K562 (cell line): Measurements from ENCODE around the gene BAD. TPM values are rescaled to one million over a fixed set of nuclear protein-coding genes. Genes with fewer than 3 reads are reported as not detected.

Experiments
- ATAC-seq: fragments of 200-7000 bp; cut with Tn5 transposase; 3 replicates; pipeline ENCODE4 v1.9.1; 2020; ENCODE audit warnings: moderate library complexity
- BruUV-seq: library from RNA; stranded (reverse); fragments of 400-500 nt; replicated peaks from 2 replicates; lab custom pipeline; 2021; lab: Mats Ljungman, UMichigan
- CTCF ChIA-PET: fragments of 300-600 bp; formaldehyde crosslinking; extraction: SDS; loops from one replicate; lab custom pipeline; 2021; ENCODE audit warnings: low intra/inter-chr PET ratio; lab: Yijun Ruan, JAX
- POLR2A ChIA-PET: fragments of 300-600, 350-650 bp; sonication (Branson Sonifier 250); formaldehyde crosslinking; extraction: SDS; loops from one replicate; lab custom pipeline; 2021; ENCODE audit warnings: antibody characterized with exemption, inconsistent platforms; lab: Yijun Ruan, JAX
- DNase-seq, 4 experiments: peaks; one replicate each; pipeline versions ENCODE4 v3.0.0 to v3.0.0-alpha.2; 2011 to 2018; ENCODE audit warnings: low spot score in 3 of 4, mixed read lengths in 3 of 4; ENCODE audit errors: extremely low read depth in 1 of 4
- FAIRE-seq: peaks from 2 replicates; lab custom pipeline; 2011; peaks lifted over from hg19 to GRCh38; lab: Jason Lieb, UNC
- H2AFZ ChIP-seq: 2 replicates; pipeline ENCODE4 v1.6.0; 2011; ENCODE audit warnings: low read depth, low read length, control low read depth, inconsistent platforms
- H3K27ac ChIP-seq: fragments of 200-600 bp; 3 replicates; pipeline ENCODE4 v1.8.0; 2011; ENCODE audit warnings: low read depth, mild to moderate bottlenecking, control low read depth, inconsistent platforms, low read length, moderate library complexity, mixed read lengths; ENCODE audit errors: extremely low read depth
- H3K27me3 ChIP-seq, 2 experiments: fragments of 300-600 bp in 1 of 2; 2 replicates in 1 of 2; 3 replicates in 1 of 2; pipeline versions ENCODE4 v1.6.0 to v1.8.0; 2011; ENCODE audit warnings: inconsistent platforms in 2 of 2, low read length in 2 of 2, mild to moderate bottlenecking in 1 of 2, mixed read lengths in 1 of 2, moderate library complexity in 1 of 2; ENCODE audit not compliant: control insufficient read depth in 2 of 2, insufficient read depth in 2 of 2
- H3K36me3 ChIP-seq: fragments of 300-600 bp; 3 replicates; pipeline ENCODE4 v1.8.0; 2011; ENCODE audit warnings: mild to moderate bottlenecking, low read length, inconsistent platforms; ENCODE audit not compliant: control insufficient read depth, insufficient read depth
- H3K4me1 ChIP-seq, 2 experiments: fragments of 200-600 bp in 1 of 2; replicated peaks in 1 of 2; 2 replicates in 1 of 2; 3 replicates in 1 of 2; pipeline versions ENCODE4 v1.5.1 to v1.8.0; 2011; ENCODE audit warnings: inconsistent platforms in 2 of 2, low read length in 2 of 2, mild to moderate bottlenecking in 1 of 2, mixed read lengths in 1 of 2, moderate library complexity in 1 of 2; ENCODE audit not compliant: control insufficient read depth in 2 of 2, insufficient read depth in 2 of 2
- H3K4me2 ChIP-seq: 2 replicates; pipeline ENCODE4 v1.6.1; 2011; ENCODE audit warnings: low read length, control low read depth, inconsistent platforms, mixed read lengths; ENCODE audit not compliant: insufficient read depth
- H3K4me3 ChIP-seq: fragments of 200-600 bp; sonication (generic), shearing (Covaris generic); 2 replicates; pipeline ENCODE4 v1.5.1; 2016; ENCODE audit warnings: control low read depth, inconsistent platforms
- H3K79me2 ChIP-seq: fragments of 200-600 bp; 3 replicates; pipeline ENCODE4 v1.8.0; 2011; ENCODE audit warnings: low read length, inconsistent platforms; ENCODE audit not compliant: control insufficient read depth, insufficient read depth
- H3K9ac ChIP-seq, 2 experiments: 2 replicates each; pipeline versions ENCODE4 v1.6.0 to v1.6.1; 2011; ENCODE audit warnings: low read depth in 2 of 2, low read length in 2 of 2, control low read depth in 1 of 2, inconsistent platforms in 1 of 2, mild to moderate bottlenecking in 1 of 2, mixed read lengths in 1 of 2; ENCODE audit not compliant: insufficient read depth in 1 of 2
- H3K9me1 ChIP-seq: one replicate; pipeline ENCODE4 v1.6.0; 2011; ENCODE audit warnings: inconsistent platforms, mild to moderate bottlenecking, low read length, moderate library complexity; ENCODE audit not compliant: control insufficient read depth, insufficient read depth
- H3K9me3 ChIP-seq: replicated peaks from 2 replicates; pipeline ENCODE4 v1.5.1; 2011; ENCODE audit warnings: low read depth, low read length, inconsistent platforms; ENCODE audit not compliant: control insufficient read depth, insufficient read depth
- H4K20me1 ChIP-seq: replicated peaks from 2 replicates; pipeline ENCODE4 v1.6.1; 2011; ENCODE audit warnings: low read length, inconsistent platforms, mixed read lengths; ENCODE audit not compliant: control insufficient read depth, insufficient read depth
- CBX3 ChIP-seq, 2 experiments: IDR thresholded peaks; 1 replicate in 1 of 2; 2 replicates in 1 of 2; pipeline ENCODE4 v1.6.1; 2012; ENCODE audit warnings: inconsistent platforms in 2 of 2, low read length in 2 of 2, borderline replicate concordance in 1 of 2, control low read depth in 1 of 2
- KAT7 ChIP-seq: sonication (generic); formaldehyde crosslinking; IDR thresholded peaks from 2 replicates; pipeline ENCODE4 v1.8.0; 2022; ENCODE audit warnings: missing genetic modification reagents, mild to moderate bottlenecking, borderline replicate concordance
- PHB2 ChIP-seq: fragments of 450-650 bp; IDR thresholded peaks from 2 replicates; pipeline ENCODE4 v1.6.1; 2017; ENCODE audit warnings: low read depth
- POLR2G ChIP-seq: fragments of 200-400 bp; formaldehyde crosslinking; IDR thresholded peaks from 2 replicates; pipeline ENCODE4 v1.6.1; 2017; ENCODE audit warnings: low read depth, mild to moderate bottlenecking, antibody characterized with exemption, low read length, moderate library complexity
- TAF1 ChIP-seq: IDR thresholded peaks from 2 replicates; pipeline ENCODE4 v1.6.1; 2011; ENCODE audit warnings: mild to moderate bottlenecking, low read length, moderate library complexity; ENCODE audit not compliant: insufficient read depth, control insufficient read depth, severe bottlenecking; ENCODE audit errors: extremely low read depth
- TAL1 ChIP-seq: fragments of 450-650 bp; IDR thresholded peaks from 2 replicates; pipeline ENCODE4 v1.6.1; 2016; ENCODE audit warnings: mild to moderate bottlenecking
- ZC3H11A ChIP-seq: IDR thresholded peaks from 2 replicates; pipeline ENCODE4 v1.6.1; 2012; ENCODE audit warnings: low read depth, low read length, improper control_type of control experiment
- WGBS: fragments of 100-300 bp; shearing (Covaris generic); methylation state at CpG from one replicate; pipeline ENCODE4 v1.1.6; 2016; ENCODE audit warnings: low coverage, mixed read lengths; ENCODE audit not compliant: insufficient coverage; ENCODE audit errors: missing lambda C conversion rate; 5-methylcytosine and 5-hydroxymethylcytosine counted together
- in situ Hi-C: fragments of 300-500 bp; cut with MboI; formaldehyde crosslinking; loops from 4 replicates; pipeline ENCODE4 v1.15.0; 2018; ENCODE audit warnings: inconsistent platforms, mixed read lengths
- intact Hi-C: fragments of 100-400 bp; cut with micrococcal nuclease; formaldehyde crosslinking; loops from 2 replicates; pipeline ENCODE4 v1.14.2; 2022
- polyA plus RNA-seq, 8 experiments: library from polyadenylated mRNA; depleted of rRNA in 4 of 8; stranded (reverse) in 5 of 8; unstranded in 3 of 8; fragments of >200 nt; fragmentation: Nextera tagmentation in 2 of 8; fragmentation: Illumina TruSeq in 1 of 8; extraction: Ambion mirVana in 2 of 8; extraction: Trizol in 1 of 8; gene quantifications; 2 replicates each; pipeline versions ENCODE4 v1.2.1 to v1.2.3, GENCODE V29; 2011 to 2014; ENCODE audit warnings: inconsistent platforms in 1 of 8, missing spikeins in 1 of 8
- total RNA-seq, 7 experiments: library from RNA; depleted of rRNA in 6 of 7; stranded (reverse); fragments of >200 nt in 6 of 7; fragmentation: Illumina TruSeq in 2 of 7; extraction: Trizol in 2 of 7; gene quantifications; 2 replicates each; pipeline versions ENCODE4 v1.2.1 to v1.2.3, GENCODE V29; 2011 to 2021; ENCODE audit warnings: low replicate concordance in 1 of 7
- TF ChIP-seq, protein P1 (sequence below), 2 experiments: IDR thresholded peaks in 1 of 2; conservative IDR thresholded peaks in 1 of 2; 2 replicates each; pipeline ENCODE4 v1.6.1; 2016; ENCODE audit warnings: low read depth in 2 of 2, mild to moderate bottlenecking in 1 of 2, missing compliant biosample characterization in 1 of 2, missing genetic modification characterization in 1 of 2, moderate library complexity in 1 of 2
- TF ChIP-seq, protein P2 (sequence below): sonication (generic); formaldehyde crosslinking; IDR thresholded peaks from 2 replicates; pipeline ENCODE4 v1.8.1; 2023; ENCODE audit warnings: mild to moderate bottlenecking, missing genetic modification reagents
- TF ChIP-seq, protein P3 (sequence below), 3 experiments: IDR thresholded peaks in 2 of 3; conservative IDR thresholded peaks in 1 of 3; 2 replicates each; pipeline ENCODE4 v1.5.1; 2011 to 2012; ENCODE audit warnings: low read length in 3 of 3, mild to moderate bottlenecking in 3 of 3, control low read depth in 2 of 3, improper control_type of control experiment in 1 of 3, inconsistent platforms in 1 of 3, low read depth in 1 of 3, mixed read lengths in 1 of 3, moderate library complexity in 1 of 3; ENCODE audit not compliant: insufficient read depth in 2 of 3
- TF ChIP-seq, protein P4 (sequence below): fragments of 250-450 bp; sonication (Bioruptor Pico); IDR thresholded peaks from 2 replicates; pipeline ENCODE4 v1.5.0; 2020; ENCODE audit warnings: mild to moderate bottlenecking

BAD gene
- total and polyA plus RNA-seq, 9 of the 15 experiments (the other 6 are each of a cell fraction or from before 2014, with no cell fraction given), result 0.61 to 45.6 (median 11.8) TPM

DNA sequence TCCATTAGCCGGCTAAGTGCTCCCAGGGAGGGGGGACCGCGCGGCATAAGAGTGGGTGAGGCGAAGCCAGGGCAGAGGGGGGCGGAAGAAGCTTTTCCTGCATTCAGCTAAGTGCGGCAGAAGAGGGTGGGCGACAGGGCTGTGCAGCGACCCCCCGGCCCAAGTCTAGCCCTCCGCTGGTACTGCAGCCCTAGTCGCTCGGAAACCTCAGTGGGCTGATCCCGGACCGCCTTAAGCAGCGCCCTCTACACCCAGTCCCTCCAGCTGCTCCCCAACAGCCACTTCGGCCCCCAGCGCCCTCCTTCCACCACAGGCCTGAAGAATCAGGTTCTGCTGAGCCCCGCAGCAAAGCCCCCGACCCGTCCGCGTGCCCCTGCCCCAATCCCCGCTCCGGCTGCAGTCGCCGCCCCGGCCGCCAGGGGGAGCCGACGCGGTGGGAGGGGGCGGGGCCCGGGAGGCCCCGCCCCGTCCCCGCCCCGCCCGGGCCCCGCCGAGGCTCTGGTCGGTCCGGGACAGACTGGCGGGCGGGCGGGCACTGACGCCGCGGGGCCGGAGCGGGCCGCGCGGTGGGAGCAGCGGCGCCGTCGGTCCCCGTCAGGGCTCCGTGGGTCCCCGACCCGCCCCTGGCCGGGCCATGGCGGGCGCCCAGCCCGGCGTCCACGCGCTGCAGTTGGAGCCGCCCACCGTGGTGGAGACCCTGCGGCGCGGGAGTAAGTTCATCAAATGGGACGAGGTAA, 33.3 kb downstream of the BAD start, which contains the start of gene PLCB3:
PLCB3 (plus strand) TSS at position 515 of the 737 bp plus-strand sequence; CDS start at position 635, 120 bp downstream.
- peak within 1 kb of the TSS; percentile 87 for H3K4me3 ChIP-seq
- H3K79me2 ChIP-seq, result peaks cover 29% of the 10 kb centered on the region
- peak within 1 kb of the TSS; percentile 80 for H3K27ac ChIP-seq
- H3K36me3 ChIP-seq, result peaks cover 32% of the 10 kb centered on the region; the same call in 2 of the 3 replicates
- BruUV-seq, result TSS peak; percentile 49
- POLR2A ChIA-PET, result interaction anchor here (1.0 to 7.8 kb wide), 6 partner anchors 8 to 45 kb away, joined by 3 to 58 read pairs (median 7); partner anchors contain the start of gene FERMT3
- H4K20me1 ChIP-seq, result peaks cover 7% of the 10 kb centered on the region
- H3K4me1 ChIP-seq, result peaks cover 30 to 87% of the 10 kb centered on the region in 2 experiments
- no peaks in the 10 kb centered on the region for H3K9me3 ChIP-seq
- peak within 1 kb of the TSS; percentile 94 for H2AFZ ChIP-seq
- peak within 1 kb of the TSS; percentile 84 to 95 for H3K9ac ChIP-seq
- WGBS, result 0% methylated on average over 25 of the region's 75 CpGs
- CTCF ChIA-PET, result interaction anchor here (0.6 to 0.7 kb wide), 2 partner anchors 49 to 1345 kb away, joined by 3 read pairs; partner anchors contain the start of gene CATSPERZ
- in situ Hi-C loops (no loop called here), intact Hi-C loops (no loop called here)
- no peaks in the 10 kb centered on the region for H3K27me3 ChIP-seq
- peak within 1 kb of the TSS; percentile 88 for H3K4me2 ChIP-seq
- H3K9me1 ChIP-seq, result no peaks in the 10 kb centered on the region
- DNase-seq, result peak; percentile 60 to 92 (median 84)
- ATAC-seq, result peak; percentile 60
- FAIRE-seq, result no peak
- TF ChIP-seq, protein P1, sequence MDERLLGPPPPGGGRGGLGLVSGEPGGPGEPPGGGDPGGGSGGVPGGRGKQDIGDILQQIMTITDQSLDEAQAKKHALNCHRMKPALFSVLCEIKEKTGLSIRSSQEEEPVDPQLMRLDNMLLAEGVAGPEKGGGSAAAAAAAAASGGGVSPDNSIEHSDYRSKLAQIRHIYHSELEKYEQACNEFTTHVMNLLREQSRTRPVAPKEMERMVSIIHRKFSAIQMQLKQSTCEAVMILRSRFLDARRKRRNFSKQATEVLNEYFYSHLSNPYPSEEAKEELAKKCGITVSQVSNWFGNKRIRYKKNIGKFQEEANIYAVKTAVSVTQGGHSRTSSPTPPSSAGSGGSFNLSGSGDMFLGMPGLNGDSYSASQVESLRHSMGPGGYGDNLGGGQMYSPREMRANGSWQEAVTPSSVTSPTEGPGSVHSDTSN (CRISPR knock-in tag; IDR thresholded peaks at IDR 0.05; ENCODE audit: low read depth), result no peak
- TF ChIP-seq, protein P1 (tag; conservative IDR thresholded peaks at IDR 0.05; ENCODE audit: low read depth), result no peak
- no peak for TF ChIP-seq ZC3H11A
- TF ChIP-seq, protein P2, sequence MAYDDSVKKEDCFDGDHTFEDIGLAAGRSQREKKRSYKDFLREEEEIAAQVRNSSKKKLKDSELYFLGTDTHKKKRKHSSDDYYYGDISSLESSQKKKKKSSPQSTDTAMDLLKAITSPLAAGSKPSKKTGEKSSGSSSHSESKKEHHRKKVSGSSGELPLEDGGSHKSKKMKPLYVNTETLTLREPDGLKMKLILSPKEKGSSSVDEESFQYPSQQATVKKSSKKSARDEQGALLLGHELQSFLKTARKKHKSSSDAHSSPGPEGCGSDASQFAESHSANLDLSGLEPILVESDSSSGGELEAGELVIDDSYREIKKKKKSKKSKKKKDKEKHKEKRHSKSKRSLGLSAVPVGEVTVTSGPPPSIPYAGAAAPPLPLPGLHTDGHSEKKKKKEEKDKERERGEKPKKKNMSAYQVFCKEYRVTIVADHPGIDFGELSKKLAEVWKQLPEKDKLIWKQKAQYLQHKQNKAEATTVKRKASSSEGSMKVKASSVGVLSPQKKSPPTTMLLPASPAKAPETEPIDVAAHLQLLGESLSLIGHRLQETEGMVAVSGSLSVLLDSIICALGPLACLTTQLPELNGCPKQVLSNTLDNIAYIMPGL, result peak; percentile 85; the same call in 1 of the 2 replicates
- TF ChIP-seq, protein P3, sequence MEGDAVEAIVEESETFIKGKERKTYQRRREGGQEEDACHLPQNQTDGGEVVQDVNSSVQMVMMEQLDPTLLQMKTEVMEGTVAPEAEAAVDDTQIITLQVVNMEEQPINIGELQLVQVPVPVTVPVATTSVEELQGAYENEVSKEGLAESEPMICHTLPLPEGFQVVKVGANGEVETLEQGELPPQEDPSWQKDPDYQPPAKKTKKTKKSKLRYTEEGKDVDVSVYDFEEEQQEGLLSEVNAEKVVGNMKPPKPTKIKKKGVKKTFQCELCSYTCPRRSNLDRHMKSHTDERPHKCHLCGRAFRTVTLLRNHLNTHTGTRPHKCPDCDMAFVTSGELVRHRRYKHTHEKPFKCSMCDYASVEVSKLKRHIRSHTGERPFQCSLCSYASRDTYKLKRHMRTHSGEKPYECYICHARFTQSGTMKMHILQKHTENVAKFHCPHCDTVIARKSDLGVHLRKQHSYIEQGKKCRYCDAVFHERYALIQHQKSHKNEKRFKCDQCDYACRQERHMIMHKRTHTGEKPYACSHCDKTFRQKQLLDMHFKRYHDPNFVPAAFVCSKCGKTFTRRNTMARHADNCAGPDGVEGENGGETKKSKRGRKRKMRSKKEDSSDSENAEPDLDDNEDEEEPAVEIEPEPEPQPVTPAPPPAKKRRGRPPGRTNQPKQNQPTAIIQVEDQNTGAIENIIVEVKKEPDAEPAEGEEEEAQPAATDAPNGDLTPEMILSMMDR (IDR thresholded peaks at IDR 0.05 in 2 of 3, conservative IDR thresholded peaks at IDR 0.05 in 1 of 3; ENCODE audit: insufficient read depth in 2 of 3, low read depth in 1 of 3, low read length in 3 of 3), result peak; percentile 60 to 78 (median 63)
- 0 out of 2 replicates have a peak, but pooled peaks have one; percentile 72 for TF ChIP-seq KAT7 (CRISPR knock-in tag)
- peak; percentile 78 for TF ChIP-seq TAF1
- TF ChIP-seq, protein P4, sequence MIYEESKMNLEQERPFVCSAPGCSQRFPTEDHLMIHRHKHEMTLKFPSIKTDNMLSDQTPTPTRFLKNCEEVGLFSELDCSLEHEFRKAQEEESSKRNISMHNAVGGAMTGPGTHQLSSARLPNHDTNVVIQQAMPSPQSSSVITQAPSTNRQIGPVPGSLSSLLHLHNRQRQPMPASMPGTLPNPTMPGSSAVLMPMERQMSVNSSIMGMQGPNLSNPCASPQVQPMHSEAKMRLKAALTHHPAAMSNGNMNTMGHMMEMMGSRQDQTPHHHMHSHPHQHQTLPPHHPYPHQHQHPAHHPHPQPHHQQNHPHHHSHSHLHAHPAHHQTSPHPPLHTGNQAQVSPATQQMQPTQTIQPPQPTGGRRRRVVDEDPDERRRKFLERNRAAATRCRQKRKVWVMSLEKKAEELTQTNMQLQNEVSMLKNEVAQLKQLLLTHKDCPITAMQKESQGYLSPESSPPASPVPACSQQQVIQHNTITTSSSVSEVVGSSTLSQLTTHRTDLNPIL (CRISPR knock-in tag), result no peak
- no peak for TF ChIP-seq TAL1
- TF ChIP-seq CBX3 (IDR thresholded peaks at IDR 0.05; ENCODE audit: borderline replicate concordance in 1 of 2, low read length in 2 of 2), result 0 out of 3 replicates have a peak, but pooled peaks of 1 of the 2 experiments have one; percentile 31
- no peak for TF ChIP-seq PHB2
- peak; percentile 86 for TF ChIP-seq POLR2G
